Right renal pelvis (tissue), 4 donors: ENCODE data around the gene SPATA20. TPM values are rescaled to one million over a fixed set of nuclear protein-coding genes. Genes with fewer than 3 reads are reported as not detected.

Experiments used
- DNase-seq, 4 donors: peaks; one replicate each; pipeline ENCODE4 v3.0.0-alpha.2; 2013; ENCODE audit warnings: low read depth in 4 of 4, low spot score in 3 of 4, missing footprints in 1 of 4
- polyA plus RNA-seq, 4 donors: library from polyadenylated mRNA; unstranded; fragments of 120-200 nt; gene quantifications; one replicate each; pipeline ENCODE4 v1.2.1, GENCODE V29; 2013; ENCODE audit not compliant: insufficient read length in 4 of 4

Gene SPATA20
- polyA plus RNA-seq, 4 donors, result 52.2 to 62.3 (median 53.7) TPM

- no peak for DNase-seq
Measured at GRCh38 chr17:50557630-50558029, 10.7 kb downstream of the SPATA20 start.

- DNase-seq, result no peak
Measured at GRCh38 chr17:50558091-50558490, 11.1 kb downstream of the SPATA20 start.

- DNase-seq, result no peak
Measured at GRCh38 chr17:50558581-50558940, 11.6 kb downstream of the SPATA20 start.

- DNase-seq, result no peak
Measured at GRCh38 chr17:50558941-50559614, 12.1 kb downstream of the SPATA20 start.

GRCh38 chr17:50559674-50560184 is 12.8 kb downstream of the SPATA20 start:
- no peak for DNase-seq

GRCh38 chr17:50560185-50560824 is 13.3 kb downstream of the SPATA20 start, which contains the start of gene CACNA1G:
Gene CACNA1G (plus strand): TSS chr17:50560715. CDS start chr17:50561460, 745 bp downstream.
- peak in 3 of 4 donors; percentile 81 to 84 (median 82) for DNase-seq

- no peak for DNase-seq
Measured at GRCh38 chr17:50560931-50561745, 14.2 kb downstream of the SPATA20 start.

GRCh38 chr17:50561746-50562141 is 14.8 kb downstream of the SPATA20 start:
- no peak for DNase-seq

- no peak for DNase-seq
Measured at GRCh38 chr17:50562242-50563091, 15.5 kb downstream of the SPATA20 start.

GRCh38 chr17:50563092-50563511 is 16.1 kb downstream of the SPATA20 start:
- DNase-seq, result no peak

- DNase-seq, result no peak
Measured at GRCh38 chr17:50564916-50565315, 17.9 kb downstream of the SPATA20 start.

GRCh38 chr17:50565402-50566350 is 18.7 kb downstream of the SPATA20 start:
- no peak for DNase-seq

GRCh38 chr17:50566886-50567285 is 19.9 kb downstream of the SPATA20 start:
- DNase-seq, result no peak

- no peak for DNase-seq
Measured at GRCh38 chr17:50568659-50569058, 21.7 kb downstream of the SPATA20 start.

- DNase-seq, result no peak
Measured at GRCh38 chr17:50569592-50569991, 22.6 kb downstream of the SPATA20 start.

- DNase-seq, result no peak
Measured at GRCh38 chr17:50570032-50570431, 23.1 kb downstream of the SPATA20 start.

GRCh38 chr17:50570528-50570927 is 23.6 kb downstream of the SPATA20 start:
- DNase-seq, result no peak

GRCh38 chr17:50571681-50572080 is 24.7 kb downstream of the SPATA20 start:
- DNase-seq, result no peak

GRCh38 chr17:50572541-50572940 is 25.6 kb downstream of the SPATA20 start:
- no peak for DNase-seq
